Jurkat, Clone E6-1 (cell line): ENCODE results near the gene MISP.
A peak's percentile ranks its signal among the peaks of the same experiment; 100 is the strongest.

Experiments
- DNase-seq: peaks from one replicate; pipeline ENCODE4 v3.0.0-alpha.2; 2011; ENCODE audit warnings: low read depth, low spot score
- H3K4me3 ChIP-seq: 2 replicates; pipeline ENCODE4 v1.5.1; 2011; ENCODE audit warnings: mild to moderate bottlenecking, low read length, control low read depth, moderate library complexity

The MISP gene

DNA sequence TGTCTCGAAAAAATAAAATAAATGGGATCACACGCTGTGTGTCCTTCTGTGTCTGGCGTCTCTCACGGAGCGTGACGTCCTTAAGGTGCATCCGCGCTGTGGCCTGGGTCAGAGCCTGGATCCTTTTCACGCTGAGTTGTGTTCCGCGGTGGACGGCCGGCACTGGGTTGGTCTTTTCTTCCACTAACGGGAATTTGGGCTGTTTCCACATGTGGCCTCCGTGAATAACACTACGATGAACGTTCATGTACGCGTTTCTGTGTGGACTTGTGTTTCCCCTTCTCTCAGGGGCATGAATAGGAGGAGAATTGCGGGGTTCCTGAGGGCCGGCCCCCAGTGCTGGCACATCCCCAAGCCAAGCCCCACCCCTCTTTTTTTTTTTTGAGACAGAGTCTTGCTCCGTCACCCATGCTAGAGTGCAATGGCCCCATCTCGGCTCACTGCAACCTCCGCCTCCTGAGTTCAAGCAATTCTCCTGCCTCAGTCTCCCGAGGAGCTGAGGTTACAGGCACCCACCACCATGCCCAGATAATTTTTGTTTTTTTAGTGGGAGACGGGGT is 40.2 kb downstream of the MISP start:
- no peak overlapping the region for H3K4me3 ChIP-seq
- DNase-seq = no peak

DNA sequence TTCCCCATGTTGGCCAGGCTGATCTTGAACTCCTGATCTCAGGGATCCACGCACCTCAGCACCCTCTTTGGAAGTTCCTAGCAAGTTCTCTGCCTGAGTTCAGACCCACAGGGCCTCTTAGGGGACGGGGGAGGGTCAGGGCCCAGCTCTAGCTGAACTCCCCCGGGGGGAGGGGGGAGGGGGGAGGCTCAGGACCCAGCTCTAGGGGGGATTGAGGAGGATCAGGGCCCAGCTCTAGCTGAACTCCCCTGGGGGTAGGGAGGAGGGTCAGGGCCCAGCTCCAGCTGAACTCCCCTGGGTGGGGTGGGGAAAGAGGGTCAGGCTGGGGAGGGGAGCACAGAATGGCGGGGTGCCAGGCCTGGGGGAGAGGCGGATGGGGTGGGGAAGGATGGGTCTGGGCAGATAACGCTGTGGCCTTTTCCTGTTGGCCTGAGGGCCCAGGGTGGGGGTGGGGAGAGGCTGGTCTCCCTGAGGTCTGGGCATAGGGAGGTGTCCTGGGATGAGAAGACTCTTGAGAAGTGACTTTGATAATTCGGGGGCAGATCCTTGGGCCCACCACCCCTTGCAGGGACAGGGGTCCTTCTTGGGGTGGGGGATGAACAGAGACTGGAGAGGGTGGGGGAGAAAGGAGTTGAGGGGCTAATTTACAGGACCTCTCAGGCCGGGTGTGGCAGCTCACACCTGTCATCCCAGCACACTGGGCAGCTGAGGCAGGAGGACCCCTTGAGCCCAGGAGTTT is 40.8 kb downstream of the MISP start:
- DNase-seq = no peak
- H3K4me3 ChIP-seq = no peak overlapping the region

DNA sequence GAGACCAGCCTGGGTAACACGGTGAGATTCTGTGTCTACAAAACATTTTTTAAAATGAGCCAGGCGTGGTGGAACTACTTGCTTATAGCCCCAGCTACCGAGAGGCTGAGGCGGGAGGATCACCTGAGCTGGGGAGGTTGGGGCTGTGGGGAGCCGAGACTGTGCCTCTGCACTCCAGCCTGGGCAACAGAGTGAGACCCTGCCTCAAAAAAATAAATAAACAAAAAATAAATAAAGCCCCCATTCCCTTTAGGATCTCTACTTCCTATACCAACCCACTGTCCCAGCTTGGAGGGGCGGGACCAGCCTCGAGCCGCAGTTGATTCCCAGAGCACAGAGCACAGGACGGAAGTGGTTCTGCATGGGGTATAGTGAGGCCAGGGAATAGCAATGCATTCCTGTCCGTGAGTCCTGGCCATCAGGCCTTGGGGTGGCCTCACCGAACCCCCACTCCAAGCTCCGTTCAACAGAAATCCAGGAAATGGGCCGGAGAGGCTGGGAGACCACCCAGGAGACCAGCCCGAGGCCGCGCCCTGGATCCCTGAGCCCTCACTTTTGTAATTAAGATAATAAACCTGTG is 41.5 kb downstream of the MISP start:
- H3K4me3 ChIP-seq = no peak overlapping the region
- DNase-seq = no peak

DNA sequence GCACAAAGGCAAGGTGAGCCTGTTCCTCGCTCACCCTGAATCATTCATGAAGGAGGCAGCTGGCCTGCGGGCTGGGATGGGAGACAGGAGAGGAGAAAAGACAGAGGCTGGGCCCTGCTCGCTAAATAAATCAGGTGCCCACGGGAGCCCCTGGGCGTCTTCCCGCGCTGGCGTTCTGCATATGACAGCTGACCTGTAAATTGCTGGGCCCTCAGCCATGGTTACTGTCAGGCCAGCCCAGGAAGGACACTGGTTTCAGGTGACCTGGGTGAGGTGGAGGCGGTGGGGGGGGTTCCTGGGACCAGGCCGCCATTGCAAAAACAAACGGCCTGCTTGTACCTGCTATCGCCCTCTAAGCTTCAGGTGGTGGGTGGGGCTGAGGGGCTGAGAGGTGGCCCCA is 42.9 kb downstream of the MISP start:
- no peak for DNase-seq
- no peak overlapping the region for H3K4me3 ChIP-seq

DNA sequence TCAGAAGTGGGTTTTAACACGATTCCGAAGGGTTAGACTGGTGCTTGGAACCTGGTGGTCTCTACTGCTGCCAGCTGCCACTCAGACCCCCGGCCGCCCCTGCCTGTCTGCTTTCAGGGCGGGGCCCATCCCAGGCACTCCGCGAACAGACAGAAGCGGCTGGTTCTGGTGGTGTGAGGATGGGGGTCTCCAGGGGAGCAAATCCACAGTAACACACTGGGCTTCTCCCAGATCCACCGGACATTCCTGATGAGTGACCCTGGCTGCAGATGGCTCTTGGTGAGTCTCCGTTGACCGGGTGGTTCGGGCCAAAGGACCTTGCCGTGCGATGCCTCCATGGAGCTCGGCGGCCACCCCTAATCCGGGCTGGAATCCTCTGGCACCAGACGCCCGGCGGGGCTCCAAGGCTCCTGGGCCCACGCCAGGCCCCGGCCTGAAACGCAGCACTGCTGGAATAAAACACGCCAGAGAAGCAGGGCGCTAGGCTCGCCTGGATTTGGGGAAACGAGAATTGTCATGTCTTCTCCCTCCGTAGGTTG is 44.2 kb downstream of the MISP start:
- no peak for DNase-seq
- H3K4me3 ChIP-seq = no peak overlapping the region

DNA sequence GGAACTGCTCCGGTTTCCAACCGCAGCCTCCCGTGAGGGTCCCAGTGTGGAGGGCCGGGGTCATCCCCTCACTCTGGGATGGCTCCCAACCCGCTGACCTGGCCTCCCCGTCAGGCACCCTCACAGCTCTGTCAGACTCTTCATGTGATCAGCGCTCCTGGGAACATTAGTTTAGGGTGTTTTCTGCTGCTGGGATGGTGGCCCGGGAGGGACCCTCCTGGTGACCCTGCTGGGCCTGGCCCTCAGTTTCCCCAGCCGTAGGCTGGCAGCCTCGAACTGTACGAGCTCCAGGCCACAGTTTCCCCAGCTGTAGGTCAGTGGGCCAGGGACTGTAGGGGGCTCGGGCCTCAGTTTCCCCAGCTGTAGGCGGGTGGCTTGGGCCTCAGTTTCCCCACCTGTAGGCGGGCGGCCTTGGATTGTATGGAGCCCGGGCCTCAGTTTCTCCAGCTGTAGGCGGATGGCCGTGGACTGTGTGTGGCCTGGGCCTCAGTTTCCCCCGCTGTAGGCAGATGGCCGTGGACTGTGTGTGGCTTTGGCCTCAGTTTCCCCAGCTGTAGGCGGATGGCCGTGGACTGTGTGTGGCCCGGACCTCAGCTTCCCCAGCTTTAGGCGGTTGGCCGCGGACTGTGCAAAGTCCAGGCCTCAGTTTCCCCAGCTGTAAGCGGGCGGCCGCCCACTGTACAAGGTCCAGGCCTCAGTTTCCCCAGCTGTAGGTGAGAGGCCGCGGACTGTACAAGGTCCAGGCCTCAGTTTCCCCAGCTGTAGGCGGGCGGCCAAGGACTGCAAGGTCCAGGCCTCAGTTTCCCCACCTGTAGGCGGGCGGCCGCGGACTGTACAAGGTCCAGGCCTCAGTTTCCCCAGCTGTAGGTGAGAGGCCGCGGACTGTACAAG is 45.0 kb downstream of the MISP start:
- peak overlapping the region; percentile 84 for H3K4me3 ChIP-seq
- no peak for DNase-seq

DNA sequence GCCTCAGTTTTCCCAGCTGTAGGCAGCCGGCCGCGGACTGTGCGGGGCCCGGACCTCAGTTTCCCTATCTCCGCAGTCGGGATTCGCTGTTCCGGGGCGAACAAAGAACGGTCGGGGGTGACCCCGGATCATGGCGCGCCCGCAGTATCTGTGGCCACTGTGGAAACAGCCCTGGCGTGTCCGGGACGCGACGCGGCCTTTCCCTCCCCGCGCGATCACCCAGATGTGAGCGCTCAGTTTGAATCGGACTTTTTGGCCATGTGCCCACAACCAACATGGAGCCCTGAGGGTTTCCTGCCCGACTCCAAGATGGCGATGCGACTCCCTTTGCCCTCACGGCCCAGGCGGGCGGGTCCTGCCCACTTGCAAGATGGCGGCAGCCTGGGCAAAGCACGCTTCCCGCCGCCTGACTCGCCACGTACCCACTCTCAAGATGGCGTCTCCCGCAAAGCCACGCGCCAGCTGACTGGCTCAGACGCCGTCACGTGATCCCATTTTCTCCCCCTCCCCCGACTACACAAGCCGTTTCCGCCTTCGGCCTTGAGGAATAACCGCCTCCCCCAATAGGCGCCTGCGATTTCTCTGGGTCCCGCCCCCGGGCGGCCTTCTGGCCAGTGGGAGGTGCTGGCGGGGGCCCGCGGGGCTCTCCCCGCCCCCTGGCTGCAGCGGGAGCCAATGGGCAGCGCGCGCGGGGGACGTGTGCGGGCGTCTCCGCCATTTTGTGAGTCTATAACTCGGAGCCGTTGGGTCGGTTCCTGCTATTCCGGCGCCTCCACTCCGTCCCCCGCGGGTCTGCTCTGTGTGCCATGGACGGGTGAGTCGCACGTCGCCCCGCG is 46.0 kb downstream of the MISP start, which contains the start of gene PTBP1:
PTBP1 (plus strand) TSS at position 761 of the 836 bp plus-strand sequence; CDS start at position 807, 46 bp downstream.
- peak; percentile 100 for DNase-seq
- H3K4me3 ChIP-seq = peak within 1 kb of the TSS; percentile 91

DNA sequence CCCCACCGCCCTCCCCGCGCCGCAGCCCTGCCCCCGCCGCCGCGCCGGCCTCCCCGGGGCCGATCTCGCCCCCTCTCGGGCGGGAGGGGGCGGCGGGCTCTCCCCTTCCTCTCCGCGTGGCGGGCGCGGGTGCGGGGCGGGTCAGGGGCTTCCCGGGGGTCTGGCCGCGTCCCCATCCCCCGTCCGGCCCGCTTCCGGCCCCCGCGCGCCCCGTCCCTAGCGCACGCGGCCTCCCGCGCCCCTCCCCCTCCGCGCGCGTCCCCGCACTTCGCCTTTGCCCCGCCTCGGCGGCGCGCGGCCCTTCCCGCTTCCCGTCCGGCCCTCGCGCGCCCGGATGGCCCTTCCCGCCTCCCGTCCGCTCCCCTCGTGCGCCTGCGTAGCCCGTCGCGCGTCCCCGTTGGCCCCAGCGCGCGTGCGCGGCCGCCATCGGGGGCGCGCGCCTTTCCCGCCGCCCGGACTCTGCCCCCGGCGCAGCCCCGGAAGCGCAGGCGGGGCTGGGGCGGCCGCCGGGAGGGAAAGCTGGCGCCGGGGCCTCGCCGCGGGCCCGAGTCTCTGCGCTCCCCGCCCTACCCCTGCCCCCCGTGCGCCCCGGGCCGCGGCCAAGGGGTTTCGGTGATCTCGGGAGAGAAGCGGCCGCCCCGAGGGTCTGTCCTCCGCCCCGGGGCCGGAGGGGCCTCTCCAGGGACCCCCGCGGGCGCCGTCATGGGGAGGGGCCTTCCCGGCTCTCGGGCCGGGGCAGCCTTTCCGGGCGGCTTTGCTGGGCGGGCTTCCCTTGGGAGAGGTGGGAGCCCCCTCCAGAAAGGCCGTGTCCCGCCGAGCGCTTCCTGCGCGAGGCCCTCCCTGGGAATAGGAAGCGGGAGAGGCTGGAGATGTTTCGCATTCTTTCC is 46.9 kb downstream of the MISP start:
- DNase-seq = peak; percentile 80
- H3K4me3 ChIP-seq = peak overlapping the region; percentile 91

DNA sequence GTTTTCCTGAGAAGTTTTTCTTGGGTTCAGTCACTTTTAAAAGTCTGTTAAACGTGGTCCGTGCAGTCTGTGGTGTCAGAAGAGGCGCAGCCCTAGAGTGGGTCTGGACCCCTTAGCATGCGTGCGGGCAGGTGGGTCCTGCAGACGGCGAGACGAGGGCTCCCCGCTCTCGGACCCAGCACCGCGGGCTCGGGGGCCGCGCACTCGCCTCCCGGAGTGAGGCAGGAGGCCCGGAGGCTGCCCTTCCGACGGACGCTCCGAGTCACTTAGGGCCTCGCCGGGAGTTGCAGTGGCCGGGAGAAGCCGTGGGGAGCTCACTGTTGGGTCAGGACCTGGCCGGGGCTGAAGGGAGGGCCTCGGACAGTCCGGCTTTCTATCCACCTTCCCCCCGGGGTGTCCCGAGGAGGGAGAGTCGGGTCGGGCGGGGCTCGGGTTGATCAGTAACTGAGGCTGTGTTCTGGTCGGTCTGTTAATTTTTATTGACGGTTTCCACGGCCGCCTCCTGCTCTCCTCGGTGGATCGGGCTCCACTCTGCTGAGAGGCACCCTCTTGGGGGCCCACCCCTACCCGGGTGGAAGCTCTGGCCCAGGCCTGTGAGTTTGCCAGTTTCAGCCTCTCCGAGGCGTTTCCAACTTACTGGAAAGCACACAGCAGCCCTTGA is 47.6 kb downstream of the MISP start:
- peak overlapping the region; percentile 91 for H3K4me3 ChIP-seq
- DNase-seq = no peak

DNA sequence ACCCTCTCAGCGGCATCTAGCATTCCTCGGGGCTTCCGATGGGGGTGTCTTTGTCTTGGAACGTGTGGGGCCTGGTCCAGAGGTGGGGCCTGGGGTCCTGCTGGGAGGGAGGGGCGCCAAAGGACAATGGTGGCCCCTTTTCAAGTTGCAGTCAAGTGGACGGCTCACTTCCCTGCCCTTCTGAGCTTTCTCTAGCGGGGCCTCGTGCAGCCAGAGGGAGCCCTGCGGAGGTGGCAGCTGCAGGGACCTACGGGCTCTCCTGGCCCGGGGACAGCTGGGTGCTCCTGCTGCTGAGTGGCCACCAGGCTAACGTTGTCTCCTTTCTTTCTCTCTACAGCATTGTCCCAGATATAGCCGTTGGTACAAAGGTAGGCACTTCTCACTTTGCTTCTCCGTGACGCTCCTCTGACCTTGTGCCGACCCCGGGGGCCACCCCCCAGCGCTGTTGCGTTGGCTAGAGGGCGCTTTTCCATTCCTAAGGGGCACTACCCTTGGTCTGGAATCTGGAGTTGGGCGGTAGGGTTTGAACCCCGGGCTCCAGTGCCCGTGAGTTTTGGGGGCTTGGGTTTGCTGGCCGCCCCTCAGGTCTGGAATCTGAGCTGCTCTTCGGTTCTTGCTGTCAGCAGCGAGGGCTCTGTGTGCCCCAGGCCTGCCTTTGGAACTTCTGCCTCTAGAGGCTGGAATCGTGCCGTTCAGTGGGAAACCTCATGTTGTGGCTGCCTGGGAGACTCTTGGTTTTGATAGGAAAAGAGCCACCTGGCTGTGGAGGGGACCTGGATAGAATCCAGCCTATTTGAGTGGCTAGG is 48.4 kb downstream of the MISP start:
- DNase-seq = no peak
- peak overlapping the region; percentile 91 for H3K4me3 ChIP-seq

DNA sequence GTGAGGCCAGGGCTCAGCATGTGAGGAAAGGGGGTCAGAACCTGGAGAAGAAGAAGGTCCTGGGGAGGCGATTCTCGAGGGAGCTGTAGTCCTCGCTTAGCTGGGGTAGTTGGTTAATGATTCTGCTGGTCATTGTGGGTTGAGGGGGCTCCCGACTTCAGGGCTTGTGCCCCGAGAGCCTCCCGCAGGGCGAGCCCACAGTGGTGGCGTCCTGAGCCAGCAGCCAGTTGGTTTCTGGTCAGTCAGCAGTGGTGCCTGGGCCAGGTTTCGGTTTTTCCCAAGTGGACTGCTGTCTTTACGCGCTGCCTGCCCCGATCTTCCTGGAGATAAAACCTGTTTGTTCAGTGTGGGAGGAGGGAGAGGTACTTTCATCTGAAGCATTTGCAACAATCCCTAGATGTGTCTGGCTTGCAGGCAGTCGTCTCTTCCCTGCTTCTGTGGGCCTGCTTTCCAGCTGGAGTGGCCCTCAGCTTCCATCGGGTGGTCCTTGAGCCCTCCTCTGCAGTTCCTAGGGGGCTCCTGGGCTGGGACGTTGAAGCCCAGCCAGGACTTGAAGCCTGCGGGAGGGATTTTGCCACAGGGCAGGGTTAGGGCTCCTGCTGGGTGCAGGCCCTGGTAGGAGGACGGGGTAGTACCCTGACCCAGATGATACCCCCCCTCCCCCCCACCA is 49.6 kb downstream of the MISP start:
- no peak overlapping the region for H3K4me3 ChIP-seq
- no peak for DNase-seq

DNA sequence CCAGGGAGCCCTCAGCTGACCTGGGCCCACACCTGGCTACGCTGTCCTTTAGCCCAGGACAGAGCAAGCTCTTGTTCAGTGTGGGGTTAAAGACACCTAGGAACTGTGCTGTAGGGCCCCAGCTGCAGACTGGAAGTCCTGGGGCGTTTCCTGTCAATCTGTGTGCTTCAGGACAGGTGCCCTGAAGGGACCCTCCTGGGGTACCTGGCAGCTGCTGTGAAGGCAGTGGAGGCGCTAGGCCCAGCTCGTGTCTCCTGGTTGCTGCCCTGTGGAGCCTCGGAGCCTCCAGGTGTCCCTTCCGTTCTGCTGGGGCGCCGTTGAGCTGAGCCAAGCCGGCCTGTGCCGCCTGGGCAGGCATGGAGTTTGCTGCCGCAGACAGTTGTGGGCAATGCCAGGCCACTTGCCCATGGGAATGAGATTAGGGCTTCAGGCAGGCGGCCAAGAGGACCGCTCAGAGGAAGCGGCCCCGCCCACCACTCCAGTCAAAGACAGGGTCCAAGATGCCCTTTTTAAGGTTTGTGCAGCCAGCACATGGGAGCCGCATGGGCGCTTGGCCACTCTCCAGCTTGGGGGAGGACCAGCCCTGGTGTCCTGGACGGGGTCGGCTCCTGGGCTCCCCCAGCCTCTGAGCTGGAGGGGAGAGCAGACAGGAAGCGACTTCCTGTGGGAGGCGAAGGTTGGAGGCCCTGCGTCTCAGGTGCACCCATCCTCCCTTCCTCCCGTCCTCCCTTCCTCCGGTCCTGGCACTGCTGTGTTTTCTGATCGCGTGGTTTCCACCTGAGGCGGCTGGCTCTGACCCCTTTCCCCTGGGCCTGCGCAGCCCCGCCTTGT is 50.3 kb downstream of the MISP start:
- H3K4me3 ChIP-seq = no peak overlapping the region

DNA sequence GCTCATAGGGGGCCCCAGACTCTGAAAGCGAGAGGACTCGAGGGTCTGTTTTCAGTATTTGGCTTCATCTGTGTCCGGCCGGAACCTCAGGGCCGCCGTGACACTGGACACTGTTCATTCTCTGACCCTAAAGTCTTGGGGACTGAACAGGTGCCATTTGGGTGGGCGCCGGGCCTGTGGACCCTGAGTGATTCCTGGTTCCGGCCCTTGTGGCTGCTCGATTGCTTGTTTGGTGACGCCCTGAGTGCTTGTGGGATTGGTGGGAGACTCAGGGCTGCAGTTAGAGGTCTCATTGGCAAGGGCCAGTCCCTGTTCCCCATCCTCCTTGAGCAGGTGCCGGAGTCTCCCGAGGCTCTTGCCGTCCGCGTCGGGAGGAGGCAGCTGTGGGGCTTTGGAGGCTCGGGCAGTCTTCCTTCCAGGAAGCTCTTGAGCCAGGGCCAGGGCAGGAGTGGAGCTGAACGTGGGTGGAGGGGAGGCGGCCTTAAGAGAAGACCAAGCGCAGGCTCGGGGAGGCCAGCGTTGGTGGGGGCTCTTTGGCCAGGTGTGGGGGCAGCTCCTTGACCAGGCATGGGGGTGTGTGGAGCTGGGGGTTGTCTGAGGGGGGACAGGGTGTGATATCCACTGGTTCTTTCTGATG is 51.1 kb downstream of the MISP start:
- DNase-seq = no peak
- no peak overlapping the region for H3K4me3 ChIP-seq

More for the DNA sequence above, 50.3 kb downstream of the MISP start:
- DNase-seq = no peak

DNA sequence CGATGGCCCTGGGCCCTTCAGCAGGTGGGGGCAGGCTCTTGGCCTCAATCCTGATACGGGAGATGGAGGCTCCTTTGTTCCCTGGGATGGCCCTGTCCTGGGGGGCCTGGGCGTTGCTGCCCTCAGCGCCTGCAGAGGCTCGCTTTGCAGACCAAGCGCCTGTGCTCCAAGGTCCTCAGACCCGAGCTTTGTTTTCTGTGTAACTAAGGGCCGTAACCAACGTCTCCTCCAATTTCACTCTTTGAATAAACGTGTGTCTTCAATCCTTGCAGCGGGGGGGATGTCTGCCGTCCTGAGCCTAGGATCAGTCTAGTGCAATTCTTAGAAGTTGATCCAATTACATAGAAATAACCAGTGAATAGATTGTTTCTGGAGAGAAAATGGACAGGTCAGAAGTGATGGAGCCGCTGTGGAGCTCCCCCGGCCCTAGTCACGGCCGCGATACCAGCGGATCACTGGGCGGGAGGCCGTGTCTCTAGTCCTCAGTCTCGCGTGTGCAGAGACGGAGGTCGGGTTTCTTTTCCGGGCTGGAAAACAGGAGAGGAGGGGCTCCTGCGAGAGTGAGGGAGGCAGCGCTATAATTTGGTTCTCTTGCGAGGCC is 51.7 kb downstream of the MISP start:
- no peak for DNase-seq
- no peak overlapping the region for H3K4me3 ChIP-seq
